HG03025 (cell line): ENCODE data around the gene GJB4.

ENCODE experiments used
- ATAC-seq: cut with Tn5 transposase; IDR thresholded peaks from one replicate; pipeline ENCODE4 v1.9.1; 2021; ENCODE audit warnings: mild to moderate bottlenecking, moderate library complexity; ENCODE audit not compliant: unreplicated experiment, low FRiP score

Gene GJB4

GRCh38 chr1:34776911-34777310 is 17.4 kb downstream of the GJB4 start:
- no peak for ATAC-seq

GRCh38 chr1:34777519-34778321 is 18.2 kb downstream of the GJB4 start:
- ATAC-seq: no peak

GRCh38 chr1:34778381-34778780 is 18.8 kb downstream of the GJB4 start:
- no peak for ATAC-seq

GRCh38 chr1:34779005-34779404 is 19.5 kb downstream of the GJB4 start:
- ATAC-seq: no peak

- no peak for ATAC-seq
These were observed 20.0 kb downstream of the GJB4 start for GRCh38 chr1:34779526-34779925.

- ATAC-seq: no peak
These were observed 20.4 kb downstream of the GJB4 start for GRCh38 chr1:34779962-34780361.

GRCh38 chr1:34780528-34780927 is 21.0 kb downstream of the GJB4 start:
- ATAC-seq: no peak

GRCh38 chr1:34781071-34781843 is 21.7 kb downstream of the GJB4 start, which contains the start of gene GJB3:
Gene GJB3, plus strand, starts transcription at chr1:34781214. Its CDS starts 3,549 bp downstream, at chr1:34784763.
- no peak for ATAC-seq

GRCh38 chr1:34781844-34782391 is 22.4 kb downstream of the GJB4 start:
- ATAC-seq: no peak

GRCh38 chr1:34784751-34785221 is 25.2 kb downstream of the GJB4 start:
- ATAC-seq: no peak

- ATAC-seq: no peak
These were observed 25.8 kb downstream of the GJB4 start for GRCh38 chr1:34785231-34785874.

GRCh38 chr1:34785875-34786470 is 26.4 kb downstream of the GJB4 start:
- no peak for ATAC-seq

- ATAC-seq: no peak
These were observed 27.2 kb downstream of the GJB4 start for GRCh38 chr1:34786521-34787325.

- ATAC-seq: no peak
These were observed 28.2 kb downstream of the GJB4 start for GRCh38 chr1:34787461-34788420.

GRCh38 chr1:34790985-34791384 is 31.4 kb downstream of the GJB4 start:
- no peak for ATAC-seq

- no peak for ATAC-seq
These were observed 32.9 kb downstream of the GJB4 start for GRCh38 chr1:34792424-34792823.

- ATAC-seq: no peak
These were observed 33.6 kb downstream of the GJB4 start, which contains the start of gene GJA4 for GRCh38 chr1:34792868-34793727. Gene GJA4, plus strand, starts transcription at chr1:34792999. Its CDS starts 1,215 bp downstream, at chr1:34794214.
